Tibial nerve (tissue), 4 donors: ENCODE data around the gene CHST12. TPM values are rescaled to one million over a fixed set of nuclear protein-coding genes. Genes with fewer than 3 reads are reported as not detected.
A peak's percentile ranks its signal among the peaks of the same experiment; 100 is the strongest.

Experiments
- DNase-seq, 2 donors: peaks; one replicate each; pipeline ENCODE4 v3.0.0-alpha.2; 2019; ENCODE audit warnings: low spot score in 2 of 2
- H3K27ac ChIP-seq, 4 donors: fragments of 200-600 bp; sonication (generic) in 3 of 4; one replicate each; pipeline ENCODE4 v1.5.1; 2017 to 2019; ENCODE audit warnings: mild to moderate bottlenecking in 1 of 4
- H3K27me3 ChIP-seq, 2 donors: fragments of 200-600 bp; sonication (generic) in 1 of 2; one replicate each; pipeline versions ENCODE4 v1.5.1 to v1.6.0; 2017 to 2019
- H3K36me3 ChIP-seq, 3 donors: fragments of 200-600 bp; sonication (generic); one replicate each; pipeline ENCODE4 v1.5.1; 2018 to 2019
- H3K4me1 ChIP-seq, 4 donors: fragments of 200-600 bp; sonication (generic) in 3 of 4; one replicate each; pipeline ENCODE4 v1.5.1; 2017 to 2019
- H3K4me3 ChIP-seq, 4 donors: fragments of 200-600 bp; sonication (generic) in 3 of 4; one replicate each; pipeline ENCODE4 v1.5.1; 2017 to 2019; ENCODE audit warnings: mild to moderate bottlenecking in 1 of 4, moderate library complexity in 1 of 4
- H3K9me3 ChIP-seq, 4 donors: fragments of 200-600 bp; sonication (generic) in 3 of 4; one replicate each; pipeline ENCODE4 v1.5.1; 2017 to 2019
- EP300 ChIP-seq, 2 donors: sonication (generic); formaldehyde crosslinking; IDR thresholded peaks; one replicate each; pipeline ENCODE4 v1.6.1; 2017; ENCODE audit warnings: antibody characterized with exemption in 2 of 2, mild to moderate bottlenecking in 1 of 2
- POLR2A ChIP-seq, 2 donors: fragments of 450-650 bp; IDR thresholded peaks; one replicate each; pipeline ENCODE4 v1.6.1; 2017; ENCODE audit warnings: antibody characterized with exemption in 2 of 2, mild to moderate bottlenecking in 2 of 2, moderate library complexity in 2 of 2
- WGBS, 2 donors: methylation state at CpG; one replicate each; pipeline ENCODE4 v1.1.5; 2018; 5-methylcytosine and 5-hydroxymethylcytosine counted together
- total RNA-seq, 4 donors: library from RNA; depleted of rRNA; stranded (reverse); fragments of >200 nt; gene quantifications; one replicate each; pipeline ENCODE4 v1.1.0, GENCODE V29; 2016
- TF ChIP-seq, protein P1 (sequence below), 5 experiments: fragments of 200-600 bp in 3 of 5; fragments of 450-650 bp in 2 of 5; sonication (generic) in 3 of 5; IDR thresholded peaks; one replicate each; pipeline ENCODE4 v1.5.1; 2016 to 2019; ENCODE audit warnings: antibody characterized with exemption in 5 of 5, mild to moderate bottlenecking in 3 of 5, moderate library complexity in 2 of 5

CHST12 gene
- total RNA-seq, 4 donors from 2014 or later: 21.0 to 29.9 (median 29.3) TPM

DNA sequence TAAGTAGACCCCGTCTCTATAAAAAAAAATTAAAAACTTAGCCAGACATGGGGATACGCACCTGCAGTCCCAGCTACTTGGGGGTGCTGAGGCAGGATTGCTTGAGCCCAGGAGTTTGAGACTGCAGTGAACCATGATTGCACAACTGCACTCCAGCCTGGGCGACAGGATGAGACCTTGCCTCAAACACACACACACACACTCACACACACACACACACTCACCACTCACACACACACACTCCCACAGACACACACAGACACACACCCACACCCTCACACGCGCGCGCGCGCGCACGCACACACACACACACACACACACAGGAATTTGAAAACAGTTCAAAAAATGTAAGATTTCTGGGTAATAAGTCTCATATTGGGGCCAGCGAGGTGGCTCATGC is 81.5 kb downstream of the CHST12 start:
- Histone ChIP-seq H3K27ac (no peak overlapping the region), H3K27me3 (peaks cover 0 to 18% of the 10 kb centered on the region in 2 donors), H3K36me3 (no peaks in the 10 kb centered on the region), H3K9me3 (peaks cover 0 to 15% (median 0%) of the 10 kb centered on the region in 4 donors), H3K4me3 (no peak overlapping the region), H3K4me1 (peaks cover 0 to 35% (median 21%) of the 10 kb centered on the region in 4 donors)
- no peak for DNase-seq
- 83 to 87% methylated on average over 12 of the region's 12 CpGs for WGBS, 2 donors
- TF ChIP-seq, protein P1, sequence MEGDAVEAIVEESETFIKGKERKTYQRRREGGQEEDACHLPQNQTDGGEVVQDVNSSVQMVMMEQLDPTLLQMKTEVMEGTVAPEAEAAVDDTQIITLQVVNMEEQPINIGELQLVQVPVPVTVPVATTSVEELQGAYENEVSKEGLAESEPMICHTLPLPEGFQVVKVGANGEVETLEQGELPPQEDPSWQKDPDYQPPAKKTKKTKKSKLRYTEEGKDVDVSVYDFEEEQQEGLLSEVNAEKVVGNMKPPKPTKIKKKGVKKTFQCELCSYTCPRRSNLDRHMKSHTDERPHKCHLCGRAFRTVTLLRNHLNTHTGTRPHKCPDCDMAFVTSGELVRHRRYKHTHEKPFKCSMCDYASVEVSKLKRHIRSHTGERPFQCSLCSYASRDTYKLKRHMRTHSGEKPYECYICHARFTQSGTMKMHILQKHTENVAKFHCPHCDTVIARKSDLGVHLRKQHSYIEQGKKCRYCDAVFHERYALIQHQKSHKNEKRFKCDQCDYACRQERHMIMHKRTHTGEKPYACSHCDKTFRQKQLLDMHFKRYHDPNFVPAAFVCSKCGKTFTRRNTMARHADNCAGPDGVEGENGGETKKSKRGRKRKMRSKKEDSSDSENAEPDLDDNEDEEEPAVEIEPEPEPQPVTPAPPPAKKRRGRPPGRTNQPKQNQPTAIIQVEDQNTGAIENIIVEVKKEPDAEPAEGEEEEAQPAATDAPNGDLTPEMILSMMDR (IDR thresholded peaks at IDR 0.05): no peak
- no peak for TF ChIP-seq EP300 (IDR thresholded peaks at IDR 0.05)

GRCh38 chr7:2487586-2488271 is 84.3 kb downstream of the CHST12 start:
- Histone ChIP-seq H3K36me3 (no peaks in the 10 kb centered on the region), H3K4me3 (no peak overlapping the region), H3K4me1 (peaks cover 0 to 36% (median 24%) of the 10 kb centered on the region in 4 donors), H3K9me3 (peaks cover 0 to 8% (median 0%) of the 10 kb centered on the region in 4 donors), H3K27ac (peak overlapping the region in 3 of 4 donors; percentile 8 to 75 (median 26)), H3K27me3 (no peaks in the 10 kb centered on the region)
- no peak for TF ChIP-seq POLR2A (IDR thresholded peaks at IDR 0.05)
- no peak for TF ChIP-seq EP300 (IDR thresholded peaks at IDR 0.05)
- TF ChIP-seq, protein P1 (IDR thresholded peaks at IDR 0.05): no peak
- WGBS, 2 donors: 49 to 57% methylated on average over 12 to 14 of the region's 14 CpGs
- no peak for DNase-seq

GRCh38 chr7:2488272-2488645 is 84.8 kb downstream of the CHST12 start:
- Histone ChIP-seq H3K4me1 (peaks cover 0 to 39% (median 24%) of the 10 kb centered on the region in 4 donors), H3K9me3 (peaks cover 0 to 3% (median 0%) of the 10 kb centered on the region in 4 donors), H3K4me3 (no peak overlapping the region), H3K36me3 (no peaks in the 10 kb centered on the region), H3K27me3 (no peaks in the 10 kb centered on the region), H3K27ac (peak overlapping the region in 3 of 4 donors; percentile 8 to 75 (median 26))
- 43 to 47% methylated on average over 7 to 8 of the region's 8 CpGs for WGBS, 2 donors
- TF ChIP-seq EP300 (IDR thresholded peaks at IDR 0.05): no peak
- TF ChIP-seq, protein P1 (IDR thresholded peaks at IDR 0.05): no peak
- TF ChIP-seq POLR2A (IDR thresholded peaks at IDR 0.05): no peak
- DNase-seq: peak; percentile 64 to 68

- 22 to 27% methylated on average over 9 of the region's 9 CpGs for WGBS, 2 donors
- no peaks in the 10 kb centered on the region for H3K36me3 ChIP-seq
- no peaks in the 10 kb centered on the region for H3K27me3 ChIP-seq
- peak overlapping the region in 2 of 4 donors; percentile 8 to 75 for H3K27ac ChIP-seq
- DNase-seq: no peak
- no peaks in the 10 kb centered on the region for H3K9me3 ChIP-seq
- TF ChIP-seq POLR2A (IDR thresholded peaks at IDR 0.05): no peak
- TF ChIP-seq, protein P1 (IDR thresholded peaks at IDR 0.05): no peak
- no peak for TF ChIP-seq EP300 (IDR thresholded peaks at IDR 0.05)
- no peak overlapping the region for H3K4me3 ChIP-seq
- H3K4me1 ChIP-seq: peaks cover 0 to 43% (median 24%) of the 10 kb centered on the region in 4 donors
Observed at GRCh38 chr7:2488681-2489080, 85.3 kb downstream of the CHST12 start.

DNA sequence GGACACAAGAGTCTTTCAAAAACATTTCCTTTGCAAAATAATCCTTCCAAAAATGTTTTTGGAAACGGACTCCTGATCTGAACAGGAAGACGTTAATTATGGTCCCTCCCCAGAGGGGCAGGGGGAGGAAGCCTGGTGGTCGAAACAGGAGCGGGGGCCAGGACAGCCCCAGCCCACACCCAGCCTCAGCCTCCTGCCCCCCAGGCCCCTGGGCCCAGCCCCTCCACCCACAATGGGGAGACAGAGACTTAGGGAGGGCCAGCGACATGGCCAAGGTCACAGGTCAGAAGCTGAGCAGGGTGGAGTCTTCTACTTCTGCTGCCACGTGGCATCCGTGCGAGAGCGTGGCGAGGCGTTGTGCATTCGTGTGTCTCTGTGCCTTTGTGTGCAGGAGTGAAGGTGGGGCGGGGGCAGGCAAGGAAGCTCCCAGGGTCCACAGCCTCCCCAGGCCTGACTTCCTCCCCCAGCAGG is 86.8 kb downstream of the CHST12 start:
- Histone ChIP-seq H3K36me3 (no peaks in the 10 kb centered on the region), H3K4me3 (no peak overlapping the region), H3K27ac (peak overlapping the region in 2 of 4 donors; percentile 49 to 51), H3K9me3 (no peaks in the 10 kb centered on the region), H3K27me3 (peaks cover 0 to 5% of the 10 kb centered on the region in 2 donors), H3K4me1 (peaks cover 0 to 51% (median 24%) of the 10 kb centered on the region in 4 donors)
- TF ChIP-seq EP300 (IDR thresholded peaks at IDR 0.05) (no peak), POLR2A (IDR thresholded peaks at IDR 0.05) (no peak)
- TF ChIP-seq, protein P1 (IDR thresholded peaks at IDR 0.05): no peak
- DNase-seq: no peak
- 24 to 26% methylated on average over 13 of the region's 13 CpGs for WGBS, 2 donors
